Activated T-helper 9 cell treated with anti-CD3 and anti-CD28 coated beads, Interleukin-2, amount 50 U/mL, for 16 hours (primary cell): Measurements from ENCODE around the gene GAS7.

Source experiments
- DNase-seq: peaks from one replicate; pipeline ENCODE4 v3.0.0-alpha.2; 2020; ENCODE audit warnings: low read depth

The GAS7 gene

GRCh38 chr17:10048629-10049350 is 149.6 kb downstream of the GAS7 start:
- DNase-seq = no peak

- no peak for DNase-seq
These were observed 151.3 kb downstream of the GAS7 start for GRCh38 chr17:10046786-10047785.

DNA sequence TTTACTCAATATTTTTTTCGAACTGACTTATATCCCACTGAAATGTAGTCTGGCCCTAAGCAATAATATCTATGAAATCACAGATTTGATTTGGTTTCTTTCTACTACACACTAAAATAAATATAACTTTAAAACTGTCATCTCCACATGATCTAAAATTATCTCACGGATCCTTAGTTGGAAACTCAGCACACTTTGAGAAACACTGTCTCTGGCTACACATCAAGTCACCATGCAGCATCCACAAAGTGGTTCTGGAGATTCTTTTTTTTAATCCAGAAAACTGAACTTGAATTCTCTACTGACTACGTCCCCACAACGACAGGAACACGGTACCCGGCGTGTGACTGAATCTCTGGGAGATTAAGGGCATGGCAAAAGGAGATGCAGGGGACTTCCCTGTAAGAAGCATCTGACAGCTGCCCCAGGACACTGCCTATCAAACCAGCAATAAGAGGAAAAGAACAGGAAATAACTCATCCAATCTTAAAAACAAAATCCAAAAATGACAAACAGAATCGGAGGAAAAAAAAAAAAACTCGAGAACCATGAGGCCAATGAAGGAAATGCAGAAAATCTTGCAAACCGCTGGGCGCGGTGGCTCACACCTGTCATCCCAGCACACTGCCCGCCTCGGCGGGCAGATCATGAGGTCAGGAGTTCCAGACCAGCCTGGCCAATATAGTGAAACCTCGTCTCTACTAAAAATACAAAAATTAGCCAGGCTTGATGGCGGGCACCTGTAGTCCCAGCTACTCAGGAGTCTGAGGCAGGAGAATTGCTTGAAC is 152.3 kb downstream of the GAS7 start:
- no peak for DNase-seq

GRCh38 chr17:10042589-10043244 is 155.7 kb downstream of the GAS7 start:
- DNase-seq = no peak

DNA sequence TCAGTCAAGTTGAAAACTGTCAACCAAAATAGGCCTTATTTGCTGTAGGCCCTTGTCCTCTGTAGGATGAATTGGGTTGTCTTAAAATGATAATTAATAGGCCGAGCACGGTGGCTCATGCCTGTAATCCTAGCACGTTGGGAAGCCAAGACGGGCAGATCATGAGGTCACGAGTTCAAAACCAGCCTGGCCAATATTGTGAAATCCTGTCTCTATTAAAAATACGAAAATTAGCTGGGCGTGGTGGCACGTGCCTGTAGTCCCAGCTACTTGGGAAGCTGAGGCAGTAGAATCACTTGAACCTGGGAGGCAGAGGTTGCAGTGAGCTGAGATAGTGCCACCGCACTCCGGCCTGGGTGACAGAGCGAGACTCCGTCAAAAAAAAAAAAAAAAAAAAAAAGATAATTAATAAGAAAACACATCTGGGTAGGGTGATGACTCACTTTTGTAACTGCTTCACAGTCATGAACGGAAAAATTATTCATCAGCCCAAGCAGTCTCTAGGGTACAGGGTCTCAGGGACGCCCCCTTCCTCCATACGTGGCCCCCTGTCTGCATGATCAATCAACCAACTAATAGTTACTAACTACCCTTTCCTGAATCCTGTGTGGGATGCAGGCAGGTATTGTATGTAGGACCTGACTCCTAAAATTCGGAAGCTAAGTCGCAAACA is 156.4 kb downstream of the GAS7 start:
- DNase-seq = no peak

- no peak for DNase-seq
These were observed 157.2 kb downstream of the GAS7 start for GRCh38 chr17:10041287-10041612.

DNA sequence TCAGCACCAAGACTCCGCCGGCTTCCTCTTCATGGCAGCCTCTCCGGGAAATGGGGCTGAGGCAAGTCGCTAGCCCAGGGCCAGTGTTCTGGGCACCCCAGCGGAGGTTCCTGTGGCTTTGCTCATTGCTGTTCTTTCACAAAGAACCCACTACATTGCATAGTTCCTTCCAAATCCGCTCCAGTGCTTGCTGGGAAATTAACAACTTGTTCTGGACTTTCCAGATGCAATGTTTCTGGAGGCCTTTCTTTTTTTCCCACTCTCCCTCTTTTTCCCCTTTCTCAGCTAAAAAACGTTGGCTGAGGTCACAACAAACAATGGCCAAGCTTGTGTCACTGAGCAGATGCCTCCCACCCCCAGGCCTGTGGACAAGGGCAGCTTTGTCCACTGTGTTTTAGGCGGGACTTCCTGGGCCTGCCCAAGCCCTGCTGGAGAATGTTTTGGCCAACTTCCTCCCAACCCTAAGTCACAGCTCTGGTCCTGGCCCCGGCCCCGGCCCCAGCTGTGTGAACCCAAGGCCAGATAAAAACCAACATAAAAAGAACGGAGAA is 161.8 kb downstream of the GAS7 start:
- DNase-seq = no peak

DNA sequence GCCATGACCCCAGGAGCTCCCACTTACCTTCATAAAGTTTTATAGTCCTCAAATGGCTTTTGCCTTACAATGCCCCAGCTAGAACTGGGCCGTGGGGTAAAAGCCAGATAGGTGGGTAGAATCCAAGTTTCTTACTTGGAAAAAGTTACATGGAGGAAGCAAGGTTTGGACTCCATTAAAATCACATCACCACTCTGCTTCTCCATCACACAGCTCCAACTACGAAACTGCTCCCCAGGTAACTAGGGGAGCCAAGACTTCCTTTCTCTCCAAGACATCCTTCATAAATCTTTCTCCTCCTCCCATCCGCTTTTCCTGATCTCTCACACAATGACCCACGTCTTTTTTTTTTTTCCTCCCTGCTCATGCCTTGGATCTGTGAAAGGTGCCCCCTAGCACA is 162.5 kb downstream of the GAS7 start:
- no peak for DNase-seq

- no peak for DNase-seq
These were observed 163.5 kb downstream of the GAS7 start for GRCh38 chr17:10034719-10035475.

DNA sequence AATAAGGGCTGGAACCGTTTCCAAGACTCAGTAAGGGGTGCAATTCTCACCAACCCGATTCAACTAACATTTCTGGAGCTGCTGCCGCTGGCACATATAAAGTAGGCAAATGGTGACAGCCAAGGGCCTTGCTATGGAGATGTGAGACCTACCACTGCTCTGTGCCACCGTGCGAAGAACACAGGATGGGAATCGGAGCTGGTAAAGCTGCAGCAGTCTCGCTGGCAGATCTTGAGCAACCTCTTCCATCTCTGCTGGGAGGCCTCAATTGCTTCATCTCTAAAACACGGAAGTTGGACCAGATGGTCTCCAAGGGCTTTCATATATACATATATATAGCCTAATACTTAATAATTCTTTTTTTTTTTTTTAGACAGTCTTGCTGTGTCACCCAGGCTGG is 164.4 kb downstream of the GAS7 start:
- no peak for DNase-seq

DNA sequence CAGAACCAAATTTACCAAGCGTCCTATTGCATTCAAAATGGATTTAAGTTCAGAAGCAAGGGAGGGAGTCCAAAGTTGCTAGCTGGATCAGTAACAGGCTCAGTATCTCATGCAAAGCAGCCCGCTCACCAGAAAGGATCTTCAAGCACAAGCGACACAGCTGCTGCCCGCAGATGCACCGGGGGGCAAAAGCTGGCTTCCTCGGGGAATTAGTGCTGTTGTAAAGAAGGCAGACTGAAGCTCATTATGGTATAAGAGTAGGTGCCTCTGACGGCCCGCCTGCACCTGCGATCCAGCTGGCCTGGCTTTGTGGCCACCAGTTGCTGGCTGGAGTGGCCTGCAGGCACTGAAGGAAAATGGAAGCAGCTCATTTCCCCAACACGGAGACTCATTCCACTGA is 165.0 kb downstream of the GAS7 start:
- DNase-seq = no peak

- no peak for DNase-seq
These were observed 166.1 kb downstream of the GAS7 start for GRCh38 chr17:10032118-10032852.

DNA sequence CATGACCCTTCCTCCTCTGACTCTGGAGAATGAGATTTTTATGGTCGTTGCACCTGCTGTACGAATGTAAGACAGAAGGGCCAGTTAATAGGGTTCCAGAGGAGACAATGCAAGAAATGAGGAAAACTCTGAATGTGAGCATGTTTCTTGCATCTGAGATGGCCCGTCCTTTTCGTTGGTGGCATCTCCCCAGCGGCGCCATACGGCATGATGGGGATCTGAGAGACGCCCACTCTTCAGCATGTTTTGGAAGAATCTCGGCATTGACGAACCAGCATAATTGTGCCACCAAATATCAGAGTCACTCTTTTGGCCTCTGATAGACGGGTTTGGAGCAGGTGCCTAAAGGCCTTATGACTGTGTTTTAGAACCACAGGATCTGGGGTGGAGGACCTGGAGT is 166.8 kb downstream of the GAS7 start:
- no peak for DNase-seq

GRCh38 chr17:10031127-10031526 is 167.3 kb downstream of the GAS7 start:
- DNase-seq = no peak

- no peak for DNase-seq
These were observed 169.3 kb downstream of the GAS7 start for GRCh38 chr17:10029129-10029528.

GRCh38 chr17:10025976-10026901 is 172.2 kb downstream of the GAS7 start:
- DNase-seq = no peak

DNA sequence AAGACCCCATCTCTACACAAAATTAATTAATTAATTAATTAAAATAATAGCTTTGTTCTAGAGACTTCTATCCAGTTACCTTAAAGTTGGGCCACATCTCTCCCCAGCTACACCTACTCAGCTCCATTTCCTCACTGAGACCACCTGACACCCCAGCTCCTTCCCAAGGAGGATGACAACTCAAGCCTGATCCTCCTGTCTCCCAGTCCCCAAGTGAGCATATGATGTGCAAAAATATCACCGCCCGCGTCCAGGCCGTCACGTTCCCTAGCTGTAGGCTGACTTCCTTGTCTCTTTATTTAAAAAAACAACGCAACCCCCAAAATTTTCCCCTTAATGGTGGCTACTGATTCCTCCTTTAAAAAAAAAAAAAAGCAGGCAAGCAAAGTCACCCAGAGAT is 173.2 kb downstream of the GAS7 start:
- no peak for DNase-seq

- no peak for DNase-seq
These were observed 176.0 kb downstream of the GAS7 start for GRCh38 chr17:10022416-10022815.
